Fibroblast of lung (primary cell): ENCODE data around the gene CCNDBP1.

Experiments used
- CTCF ChIP-seq, 2 donors: IDR thresholded peaks in 1 of 2; conservative IDR thresholded peaks in 1 of 2; 1 replicate in 1 of 2; 2 replicates in 1 of 2; pipeline ENCODE4 v1.5.1; 2011 to 2012; ENCODE audit warnings: low read length in 2 of 2, control low read depth in 1 of 2, inconsistent platforms in 1 of 2, low read depth in 1 of 2, mild to moderate bottlenecking in 1 of 2
- EZH2 ChIP-seq: IDR thresholded peaks from 2 replicates; pipeline ENCODE4 v1.5.1; 2012; ENCODE audit warnings: low read length, control low read depth, mild to moderate bottlenecking; ENCODE audit errors: missing control alignments

GRCh38 chr15:43210172-43210745, 25.1 kb downstream of the CCNDBP1 start:
- TF ChIP-seq CTCF (conservative IDR thresholded peaks at IDR 0.05 in 1 of 2, IDR thresholded peaks at IDR 0.05 in 1 of 2; ENCODE audit: low read depth in 1 of 2, low read length in 2 of 2) = no peak
- TF ChIP-seq EZH2 = no peak
